ENCODE data around the gene NCAM1. TPM values are rescaled to one million over a fixed set of nuclear protein-coding genes. Genes with fewer than 3 reads are reported as not detected.

The NCAM1 gene
- total and polyA plus RNA-seq, 5 experiments from 2014 or later = 0.08 to 0.98 (median 0.60) TPM; not detected in 2

- peaks cover 0 to 6% (median 0%) of the 10 kb centered on the region in 9 donors for H3K9me3 Mint-ChIP-seq
- H3K4me1 Mint-ChIP-seq = peaks cover 0 to 2% (median 0%) of the 10 kb centered on the region in 4 donors
- H3K36me3 Mint-ChIP-seq = no peaks in the 10 kb centered on the region
- ATAC-seq = no peak
- peaks cover 5 to 20% (median 6%) of the 10 kb centered on the region in 5 donors for H3K27me3 Mint-ChIP-seq
- POLR2A ChIA-PET = no interaction called here
- DNase-seq = no peak
- H3K4me3 Mint-ChIP-seq = no peak overlapping the region
- H3K27ac Mint-ChIP-seq = no peak overlapping the region
Observed at GRCh38 chr11:112972399-112973145, 11.4 kb downstream of the NCAM1 start.

- peaks cover 0 to 6% (median 0%) of the 10 kb centered on the region in 9 donors for H3K9me3 Mint-ChIP-seq
- no peak for ATAC-seq
- DNase-seq = no peak
- H3K27ac Mint-ChIP-seq = no peak overlapping the region
- H3K4me3 Mint-ChIP-seq = no peak overlapping the region
- H3K4me1 Mint-ChIP-seq = no peaks in the 10 kb centered on the region
- H3K36me3 Mint-ChIP-seq = no peaks in the 10 kb centered on the region
- POLR2A ChIA-PET = no interaction called here
- peaks cover 2 to 17% (median 10%) of the 10 kb centered on the region in 5 donors for H3K27me3 Mint-ChIP-seq
Observed at GRCh38 chr11:112975051-112975450, 13.8 kb downstream of the NCAM1 start.

DNA sequence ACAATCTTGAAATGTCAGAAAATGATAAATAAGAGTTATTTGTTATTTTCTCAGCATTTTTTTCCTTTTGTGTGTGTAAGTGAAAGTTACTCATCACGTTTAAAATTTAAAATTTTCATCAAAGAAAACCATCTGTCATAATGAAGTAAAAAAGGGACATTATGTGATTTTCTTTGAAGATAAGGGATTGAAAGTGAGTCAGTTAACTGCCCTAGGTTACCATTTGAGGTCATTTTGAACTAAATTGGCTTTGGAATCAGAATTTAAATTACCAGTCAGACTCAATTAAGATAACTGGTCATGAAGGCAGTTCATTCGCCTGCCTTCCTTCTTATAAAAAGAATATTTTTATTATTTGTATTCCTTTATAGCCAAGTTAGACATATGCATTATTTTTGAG, 14.3 kb downstream of the NCAM1 start:
- Mint-ChIP-seq H3K4me3 (no peak overlapping the region), H3K4me1 (no peaks in the 10 kb centered on the region), H3K27me3 (peaks cover 2 to 17% (median 8%) of the 10 kb centered on the region in 5 donors), H3K36me3 (no peaks in the 10 kb centered on the region), H3K27ac (no peak overlapping the region), H3K9me3 (peaks cover 0 to 6% (median 0%) of the 10 kb centered on the region in 9 donors)
- DNase-seq (no peak), ATAC-seq (no peak)
- POLR2A ChIA-PET = no interaction called here

GRCh38 chr11:112977755-112978154, 16.5 kb downstream of the NCAM1 start:
- Mint-ChIP-seq H3K4me1 (no peaks in the 10 kb centered on the region), H3K9me3 (peaks cover 0 to 10% (median 3%) of the 10 kb centered on the region in 9 donors), H3K27me3 (peaks cover 5 to 17% (median 8%) of the 10 kb centered on the region in 5 donors), H3K4me3 (no peak overlapping the region), H3K36me3 (no peaks in the 10 kb centered on the region), H3K27ac (no peak overlapping the region)
- DNase-seq (no peak), ATAC-seq (no peak)
- POLR2A ChIA-PET = no interaction called here

DNA sequence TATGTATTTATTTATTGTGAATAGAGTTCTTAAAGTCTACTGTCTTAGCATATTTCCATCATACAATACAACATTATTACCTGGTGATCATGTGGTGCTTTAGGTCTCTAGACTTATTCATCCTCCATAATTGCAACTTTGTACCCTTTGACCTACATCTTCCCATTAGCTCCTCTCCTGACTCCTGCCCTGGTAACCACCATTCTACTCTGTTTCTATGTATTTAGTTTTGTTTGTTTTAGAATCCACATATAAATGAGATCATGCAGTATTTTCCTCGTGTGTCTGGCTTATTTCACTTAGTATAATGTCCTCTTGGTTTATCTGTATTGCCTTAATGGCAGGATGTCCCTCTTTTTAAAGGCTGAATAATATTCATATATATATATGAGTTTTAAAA, 22.7 kb downstream of the NCAM1 start:
- H3K4me1 Mint-ChIP-seq = no peaks in the 10 kb centered on the region
- H3K27me3 Mint-ChIP-seq = peaks cover 0 to 12% (median 4%) of the 10 kb centered on the region in 5 donors
- no peak for DNase-seq
- POLR2A ChIA-PET = no interaction called here
- H3K4me3 Mint-ChIP-seq = no peak overlapping the region
- no peak overlapping the region for H3K27ac Mint-ChIP-seq
- H3K9me3 Mint-ChIP-seq = peaks cover 3 to 42% (median 15%) of the 10 kb centered on the region in 9 donors
- no peak for ATAC-seq
- H3K36me3 Mint-ChIP-seq = peaks cover 0 to 7% (median 0%) of the 10 kb centered on the region in 3 donors

GRCh38 chr11:112989198-112989597, 28.0 kb downstream of the NCAM1 start:
- no peak for ATAC-seq
- POLR2A ChIA-PET = no interaction called here
- Mint-ChIP-seq H3K27ac (no peak overlapping the region), H3K9me3 (peaks cover 15 to 40% (median 28%) of the 10 kb centered on the region in 9 donors), H3K36me3 (peaks cover 0 to 25% (median 0%) of the 10 kb centered on the region in 3 donors), H3K27me3 (peaks cover 0 to 11% (median 2%) of the 10 kb centered on the region in 5 donors), H3K4me1 (no peaks in the 10 kb centered on the region), H3K4me3 (no peak overlapping the region)
- no peak for DNase-seq

DNA sequence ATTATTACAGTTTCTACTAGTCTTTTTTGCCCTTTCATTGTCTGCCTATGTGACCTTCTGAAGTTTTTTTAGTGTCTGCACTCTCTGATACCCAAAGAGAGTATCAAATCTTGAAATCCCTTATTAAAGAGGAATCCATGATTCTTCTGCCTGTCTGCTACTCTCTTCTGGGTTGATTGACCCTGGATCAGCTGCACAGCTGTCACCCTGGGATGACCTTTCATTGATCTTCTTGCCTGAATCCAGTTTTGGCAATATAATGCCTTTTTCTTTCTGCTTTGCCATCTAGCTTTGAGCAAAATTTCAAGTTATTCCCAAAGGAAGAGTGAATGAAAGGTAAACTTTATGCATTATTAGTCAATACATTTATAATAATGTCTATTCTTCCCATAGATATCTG, 32.6 kb downstream of the NCAM1 start:
- Mint-ChIP-seq H3K9me3 (peaks cover 0 to 21% (median 15%) of the 10 kb centered on the region in 9 donors), H3K4me3 (no peak overlapping the region), H3K4me1 (no peaks in the 10 kb centered on the region), H3K27ac (no peak overlapping the region), H3K36me3 (peaks cover 0 to 21% (median 0%) of the 10 kb centered on the region in 3 donors), H3K27me3 (peaks cover 0 to 14% (median 4%) of the 10 kb centered on the region in 5 donors)
- POLR2A ChIA-PET = no interaction called here
- no peak for DNase-seq
- ATAC-seq = no peak

GRCh38 chr11:112995423-112996090, 34.3 kb downstream of the NCAM1 start:
- ATAC-seq = no peak
- Mint-ChIP-seq H3K27me3 (peaks cover 0 to 17% (median 8%) of the 10 kb centered on the region in 5 donors), H3K27ac (no peak overlapping the region), H3K9me3 (peaks cover 0 to 10% (median 3%) of the 10 kb centered on the region in 9 donors), H3K4me1 (no peaks in the 10 kb centered on the region), H3K36me3 (peaks cover 0 to 8% (median 0%) of the 10 kb centered on the region in 3 donors), H3K4me3 (no peak overlapping the region)
- DNase-seq = no peak
- POLR2A ChIA-PET = no interaction called here

- no peak for DNase-seq
- no peak overlapping the region for H3K4me3 Mint-ChIP-seq
- no peak overlapping the region for H3K27ac Mint-ChIP-seq
- H3K9me3 Mint-ChIP-seq = peaks cover 0 to 5% (median 2%) of the 10 kb centered on the region in 9 donors
- ATAC-seq = no peak
- H3K36me3 Mint-ChIP-seq = peaks cover 0 to 8% (median 0%) of the 10 kb centered on the region in 3 donors
- H3K4me1 Mint-ChIP-seq = no peaks in the 10 kb centered on the region
- POLR2A ChIA-PET = no interaction called here
- peaks cover 0 to 17% (median 8%) of the 10 kb centered on the region in 5 donors for H3K27me3 Mint-ChIP-seq
Observed at GRCh38 chr11:112996994-112997393, 35.8 kb downstream of the NCAM1 start.

GRCh38 chr11:112997857-112998466, 36.7 kb downstream of the NCAM1 start:
- Mint-ChIP-seq H3K36me3 (peaks cover 0 to 8% (median 0%) of the 10 kb centered on the region in 3 donors), H3K9me3 (peaks cover 0 to 3% (median 1%) of the 10 kb centered on the region in 9 donors), H3K4me3 (no peak overlapping the region), H3K4me1 (no peaks in the 10 kb centered on the region), H3K27ac (no peak overlapping the region), H3K27me3 (peaks cover 0 to 16% (median 7%) of the 10 kb centered on the region in 5 donors)
- DNase-seq (no peak), ATAC-seq (no peak)
- POLR2A ChIA-PET = no interaction called here

DNA sequence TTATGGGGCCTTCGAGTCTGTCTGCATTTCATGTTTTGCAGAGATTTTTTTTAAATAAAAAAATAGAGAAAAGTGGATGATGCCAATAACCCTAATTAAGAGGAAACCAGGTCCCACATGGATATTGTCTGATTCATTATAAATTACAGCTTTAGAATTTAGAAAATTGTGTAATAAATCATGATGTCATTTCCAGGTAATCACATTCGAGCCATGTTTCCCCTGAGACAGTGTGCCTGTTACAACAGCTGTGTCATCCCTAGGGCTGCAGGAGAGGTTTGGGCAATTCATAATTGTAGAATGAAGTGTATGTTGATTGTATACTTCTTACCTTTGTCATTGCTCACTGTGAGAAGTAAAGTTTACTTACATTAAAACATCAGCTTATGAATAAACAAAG, 38.3 kb downstream of the NCAM1 start:
- POLR2A ChIA-PET = no interaction called here
- Mint-ChIP-seq H3K9me3 (peaks cover 0 to 1% (median 0%) of the 10 kb centered on the region in 9 donors), H3K36me3 (no peaks in the 10 kb centered on the region), H3K27me3 (peaks cover 0 to 14% (median 4%) of the 10 kb centered on the region in 5 donors), H3K4me3 (no peak overlapping the region), H3K27ac (no peak overlapping the region), H3K4me1 (no peaks in the 10 kb centered on the region)
- ATAC-seq = no peak
- DNase-seq = no peak

- H3K36me3 Mint-ChIP-seq = no peaks in the 10 kb centered on the region
- H3K27me3 Mint-ChIP-seq = peaks cover 0 to 14% (median 2%) of the 10 kb centered on the region in 5 donors
- ATAC-seq (no peak), DNase-seq (no peak)
- no peak overlapping the region for H3K27ac Mint-ChIP-seq
- peaks cover 0 to 11% (median 0%) of the 10 kb centered on the region in 9 donors for H3K9me3 Mint-ChIP-seq
- H3K4me1 Mint-ChIP-seq = no peaks in the 10 kb centered on the region
- H3K4me3 Mint-ChIP-seq = no peak overlapping the region
- POLR2A ChIA-PET = no interaction called here
Observed at GRCh38 chr11:113001709-113002108, 40.5 kb downstream of the NCAM1 start.

DNA sequence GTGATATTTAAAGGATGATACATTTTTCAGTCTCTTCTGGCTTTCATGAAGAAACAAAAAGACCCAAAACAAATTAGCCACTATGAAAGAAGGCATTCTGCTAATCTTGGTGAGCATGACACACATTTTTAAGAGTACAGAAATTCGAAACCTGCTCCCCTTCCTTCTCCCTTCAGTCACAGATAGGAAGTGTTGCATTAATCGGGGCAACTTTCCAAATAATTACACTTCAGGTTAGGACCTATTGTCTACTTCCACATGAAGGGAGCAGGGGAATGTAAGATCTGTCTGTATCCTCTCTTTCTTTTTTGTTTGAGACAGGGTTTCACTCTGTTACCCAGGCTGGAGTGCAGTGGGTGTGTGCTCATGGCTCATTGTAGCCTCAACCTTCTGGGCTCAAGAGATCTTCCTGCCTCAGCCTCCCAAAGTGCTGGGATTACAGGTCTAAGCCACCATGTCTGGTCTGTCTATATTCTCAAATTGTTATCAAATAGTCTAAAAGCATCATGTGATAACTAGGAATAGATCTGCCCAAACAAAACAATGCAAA, 45.8 kb downstream of the NCAM1 start:
- no peaks in the 10 kb centered on the region for H3K4me1 Mint-ChIP-seq
- no peak overlapping the region for H3K4me3 Mint-ChIP-seq
- H3K9me3 Mint-ChIP-seq = peaks cover 0 to 17% (median 0%) of the 10 kb centered on the region in 9 donors
- H3K36me3 Mint-ChIP-seq = no peaks in the 10 kb centered on the region
- DNase-seq (no peak), ATAC-seq (no peak)
- H3K27ac Mint-ChIP-seq = no peak overlapping the region
- POLR2A ChIA-PET = no interaction called here
- H3K27me3 Mint-ChIP-seq = peaks cover 2 to 11% (median 5%) of the 10 kb centered on the region in 5 donors

Data from naive thymus-derived CD8-positive, alpha-beta T cell (primary cell).